ENCODE results near the gene EXOSC1. TPM values are rescaled to one million over a fixed set of nuclear protein-coding genes. Genes with fewer than 3 reads are reported as not detected.

EXOSC1 gene
- polyA plus RNA-seq, 1 experiment: 47.6 TPM

DNA sequence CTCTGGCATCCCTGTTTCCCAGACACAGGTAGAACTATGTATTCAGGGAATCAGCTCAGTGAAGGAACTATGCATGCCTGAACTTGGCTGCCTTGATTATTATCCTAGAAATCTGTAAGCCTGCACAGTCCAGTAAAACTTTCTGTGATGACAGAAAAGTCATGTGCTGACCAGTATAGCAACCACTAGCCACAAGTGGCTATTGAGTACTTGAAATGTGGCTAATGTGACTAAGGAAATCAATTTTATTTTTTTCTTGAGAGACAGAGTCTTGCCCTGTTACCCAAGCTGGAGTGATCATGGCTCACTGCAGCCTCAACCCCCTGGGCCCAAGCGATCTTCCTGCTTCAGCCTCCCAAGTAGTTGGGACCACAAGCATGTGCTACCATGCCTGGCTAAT is 3.5 kb downstream of the EXOSC1 start:
- Histone ChIP-seq H3K27me3 (ENCODE audit: control insufficient read depth, insufficient read depth, low read length) (no peaks in the 10 kb centered on the region), H3K27ac (ENCODE audit: low read depth, low read length) (no peak overlapping the region), H3K9me3 (ENCODE audit: control insufficient read depth, insufficient read depth, low read length) (no peaks in the 10 kb centered on the region), H3K4me3 (ENCODE audit: low read depth, low read length) (no peak overlapping the region)
- no peak for DNase-seq (ENCODE audit: low read depth, low spot score)
- ChIA-PET POLR2A (no interaction called here), CTCF (no interaction called here)
- TF ChIP-seq, protein P1, sequence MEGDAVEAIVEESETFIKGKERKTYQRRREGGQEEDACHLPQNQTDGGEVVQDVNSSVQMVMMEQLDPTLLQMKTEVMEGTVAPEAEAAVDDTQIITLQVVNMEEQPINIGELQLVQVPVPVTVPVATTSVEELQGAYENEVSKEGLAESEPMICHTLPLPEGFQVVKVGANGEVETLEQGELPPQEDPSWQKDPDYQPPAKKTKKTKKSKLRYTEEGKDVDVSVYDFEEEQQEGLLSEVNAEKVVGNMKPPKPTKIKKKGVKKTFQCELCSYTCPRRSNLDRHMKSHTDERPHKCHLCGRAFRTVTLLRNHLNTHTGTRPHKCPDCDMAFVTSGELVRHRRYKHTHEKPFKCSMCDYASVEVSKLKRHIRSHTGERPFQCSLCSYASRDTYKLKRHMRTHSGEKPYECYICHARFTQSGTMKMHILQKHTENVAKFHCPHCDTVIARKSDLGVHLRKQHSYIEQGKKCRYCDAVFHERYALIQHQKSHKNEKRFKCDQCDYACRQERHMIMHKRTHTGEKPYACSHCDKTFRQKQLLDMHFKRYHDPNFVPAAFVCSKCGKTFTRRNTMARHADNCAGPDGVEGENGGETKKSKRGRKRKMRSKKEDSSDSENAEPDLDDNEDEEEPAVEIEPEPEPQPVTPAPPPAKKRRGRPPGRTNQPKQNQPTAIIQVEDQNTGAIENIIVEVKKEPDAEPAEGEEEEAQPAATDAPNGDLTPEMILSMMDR (IDR thresholded peaks at IDR 0.05; ENCODE audit: low read depth, low read length): no peak

DNA sequence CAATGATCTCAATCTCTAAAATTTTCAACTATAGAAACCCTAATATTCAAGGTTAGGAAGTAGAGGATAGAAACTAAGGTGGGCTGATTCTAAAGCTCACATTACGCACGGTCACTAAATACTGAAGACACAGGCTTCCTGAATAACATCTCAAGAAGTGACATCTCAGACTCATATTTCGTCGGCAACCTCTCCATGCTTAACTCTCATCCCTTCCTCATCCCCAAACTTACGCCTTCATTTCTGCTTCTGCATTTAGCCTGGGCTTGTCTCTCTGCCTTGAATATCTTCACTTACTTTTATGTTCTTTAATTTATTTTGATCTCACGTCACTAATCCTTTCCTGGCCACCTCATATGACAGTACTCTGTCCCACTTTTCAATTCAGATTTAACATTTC is 10.6 kb downstream of the EXOSC1 start:
- CTCF ChIA-PET: no interaction called here
- no peak for DNase-seq (ENCODE audit: low read depth, low spot score)
- TF ChIP-seq, protein P1 (IDR thresholded peaks at IDR 0.05; ENCODE audit: low read depth, low read length): no peak
- H3K27me3 ChIP-seq (ENCODE audit: control insufficient read depth, insufficient read depth, low read length): no peaks in the 10 kb centered on the region
- H3K9me3 ChIP-seq (ENCODE audit: control insufficient read depth, insufficient read depth, low read length): no peaks in the 10 kb centered on the region
- H3K4me3 ChIP-seq (ENCODE audit: low read depth, low read length): no peak overlapping the region
- H3K27ac ChIP-seq (ENCODE audit: low read depth, low read length): no peak overlapping the region
- POLR2A ChIA-PET: no interaction called here

DNA sequence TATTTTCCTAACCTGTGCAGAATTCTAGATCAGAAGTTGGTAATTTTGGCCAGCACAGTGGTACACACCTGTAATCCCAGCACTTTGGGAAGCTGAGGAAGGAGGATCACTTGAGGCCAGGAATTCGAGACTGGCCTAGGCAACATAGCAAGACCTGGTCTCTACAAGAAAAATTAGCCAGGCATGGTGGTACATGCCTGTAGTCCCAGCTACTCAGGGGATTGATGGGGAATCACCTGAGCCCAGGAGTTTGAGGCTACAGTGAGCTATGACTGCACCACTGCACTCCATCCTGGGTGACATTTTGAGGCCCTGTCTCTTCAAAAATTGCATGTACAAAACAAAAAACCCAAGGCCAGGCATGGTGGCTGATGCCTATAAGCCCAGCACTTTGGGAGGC is 11.2 kb downstream of the EXOSC1 start:
- CTCF ChIA-PET: no interaction called here
- H3K9me3 ChIP-seq (ENCODE audit: control insufficient read depth, insufficient read depth, low read length): no peaks in the 10 kb centered on the region
- no peaks in the 10 kb centered on the region for H3K27me3 ChIP-seq (ENCODE audit: control insufficient read depth, insufficient read depth, low read length)
- TF ChIP-seq, protein P1 (IDR thresholded peaks at IDR 0.05; ENCODE audit: low read depth, low read length): no peak
- DNase-seq (ENCODE audit: low read depth, low spot score): no peak
- H3K4me3 ChIP-seq (ENCODE audit: low read depth, low read length): no peak overlapping the region
- POLR2A ChIA-PET: interaction anchor here (1.0 kb wide), 1 partner anchor 11 kb away, joined by 4 read pairs; no protein-coding TSS in a partner anchor
- H3K27ac ChIP-seq (ENCODE audit: low read depth, low read length): no peak overlapping the region

DNA sequence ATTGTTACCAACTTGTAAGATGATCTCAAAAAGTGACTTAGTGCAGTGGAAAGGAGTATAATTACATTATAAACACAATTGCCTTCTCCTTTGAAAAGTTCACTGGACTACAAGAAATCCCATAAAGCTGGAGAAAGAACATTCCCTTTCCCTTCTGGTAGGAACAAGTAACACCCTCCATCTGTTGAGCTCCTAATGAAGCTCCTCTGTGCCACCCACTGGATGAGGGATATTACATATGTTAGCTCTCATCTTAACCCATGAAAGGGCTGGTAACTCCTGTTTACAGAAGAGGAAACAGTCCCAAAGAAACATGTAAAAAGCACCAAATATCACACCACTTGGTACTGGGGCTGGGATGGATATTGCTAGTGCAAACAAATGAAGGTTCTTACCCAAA is 11.8 kb downstream of the EXOSC1 start:
- Histone ChIP-seq H3K27ac (ENCODE audit: low read depth, low read length) (no peak overlapping the region), H3K4me3 (ENCODE audit: low read depth, low read length) (no peak overlapping the region), H3K27me3 (ENCODE audit: control insufficient read depth, insufficient read depth, low read length) (no peaks in the 10 kb centered on the region), H3K9me3 (ENCODE audit: control insufficient read depth, insufficient read depth, low read length) (no peaks in the 10 kb centered on the region)
- no peak for DNase-seq (ENCODE audit: low read depth, low spot score)
- ChIA-PET POLR2A (interaction anchor here (1.0 kb wide), 1 partner anchor 11 kb away, joined by 4 read pairs; no protein-coding TSS in a partner anchor), CTCF (no interaction called here)
- TF ChIP-seq, protein P1 (IDR thresholded peaks at IDR 0.05; ENCODE audit: low read depth, low read length): no peak

DNA sequence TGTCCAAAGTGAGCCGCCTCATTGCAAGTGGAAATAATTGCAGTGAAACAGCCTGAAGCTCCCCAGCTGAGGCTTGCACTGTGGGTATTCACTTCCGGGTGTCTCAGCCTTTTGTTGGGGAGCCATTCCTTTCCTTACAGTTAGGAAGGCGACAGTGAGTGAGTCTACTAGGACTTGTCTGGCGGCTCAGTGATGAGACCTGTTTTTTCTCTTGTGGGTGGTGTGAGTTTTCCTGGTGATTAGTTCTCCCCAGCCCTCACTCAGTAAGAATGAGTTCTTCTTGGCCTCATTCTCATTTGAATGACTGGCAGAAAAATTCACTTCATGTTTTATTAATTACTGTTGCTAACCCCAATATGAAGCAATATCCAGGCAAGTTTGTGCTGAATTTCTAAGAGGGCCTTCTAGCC is 17.2 kb downstream of the EXOSC1 start:
- H3K9me3 ChIP-seq (ENCODE audit: control insufficient read depth, insufficient read depth, low read length): no peaks in the 10 kb centered on the region
- H3K27me3 ChIP-seq (ENCODE audit: control insufficient read depth, insufficient read depth, low read length): no peaks in the 10 kb centered on the region
- TF ChIP-seq, protein P1 (IDR thresholded peaks at IDR 0.05; ENCODE audit: low read depth, low read length): no peak
- ChIA-PET POLR2A (interaction anchor here (0.7 kb wide), 1 partner anchor 214 kb away, joined by 8 read pairs; no protein-coding TSS in a partner anchor), CTCF (no interaction called here)
- DNase-seq (ENCODE audit: low read depth, low spot score): no peak
- H3K27ac ChIP-seq (ENCODE audit: low read depth, low read length): no peak overlapping the region
- peak overlapping the region; percentile 95 for H3K4me3 ChIP-seq (ENCODE audit: low read depth, low read length)
